Measurements from ENCODE around the gene UGDH.
"Not testable (repeated sequence)": the region's sequence is repeated elsewhere in the genome, so short reads cannot be mapped to it uniquely, and the experiment has no call there.

The UGDH gene

DNA sequence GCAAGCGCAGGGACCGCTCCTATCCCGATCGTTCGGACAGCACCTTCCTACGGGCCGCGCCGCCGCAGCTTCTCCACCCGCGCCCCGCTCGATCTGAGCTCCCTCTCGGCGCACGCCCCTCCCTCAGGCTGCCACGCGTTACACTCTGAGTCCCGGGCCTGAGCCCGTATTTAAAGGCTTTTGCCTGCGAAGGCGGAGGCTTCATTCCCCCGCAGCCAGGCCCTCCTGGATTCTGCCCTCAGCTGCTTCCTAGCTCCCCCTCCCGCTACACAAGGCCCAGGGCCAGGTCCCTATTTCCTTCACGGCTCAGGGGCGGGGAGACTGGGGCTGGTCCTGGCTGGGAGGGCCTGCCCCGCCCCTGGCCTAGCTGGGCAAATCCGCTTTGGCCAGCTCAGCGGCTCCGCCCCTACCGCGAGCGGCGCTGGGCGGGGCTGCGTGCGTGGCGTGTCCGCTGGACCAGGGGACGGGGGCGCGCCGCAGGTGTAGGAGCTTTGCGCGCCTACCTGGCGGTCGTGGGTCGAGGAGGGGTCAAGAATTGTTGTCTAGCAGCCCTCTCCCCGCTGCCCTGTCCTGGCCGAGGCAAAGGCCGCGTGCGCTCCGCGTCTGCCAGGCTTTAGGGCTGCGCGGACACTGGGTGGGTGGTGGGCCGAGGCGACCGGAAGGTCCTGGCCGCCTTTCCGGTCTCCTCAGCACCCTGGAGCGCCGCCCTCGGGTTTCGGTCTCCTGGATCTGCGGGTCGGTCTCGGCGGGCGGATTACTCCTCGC lies at the start of gene UGDH:
Gene UGDH, minus strand, starts transcription at position 144 of the 765 bp plus-strand sequence. CDS start 5,927 bp downstream, outside the sequence.
- peak; percentile 94 for DNase-seq

DNA sequence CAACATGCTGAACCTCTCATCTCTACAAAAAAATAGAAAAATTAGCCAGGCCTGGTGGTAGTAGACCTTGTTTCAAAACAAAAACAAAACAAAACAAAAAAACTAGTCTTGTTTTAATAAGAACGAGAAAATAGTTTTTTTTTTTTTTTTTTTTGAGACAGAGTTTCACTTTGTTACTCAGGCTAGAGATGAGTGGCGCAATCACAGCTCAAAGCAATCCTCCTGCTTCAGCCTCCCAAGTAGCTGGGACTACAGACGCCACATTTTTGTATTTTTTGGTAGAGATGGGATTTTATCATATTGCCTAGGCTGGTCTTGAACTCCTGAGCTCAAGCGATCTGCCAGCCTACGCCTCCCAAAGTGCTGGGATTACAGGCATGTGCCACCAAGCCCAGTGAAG lies 47.7 kb upstream of the UGDH start:
- DNase-seq: no peak

DNA sequence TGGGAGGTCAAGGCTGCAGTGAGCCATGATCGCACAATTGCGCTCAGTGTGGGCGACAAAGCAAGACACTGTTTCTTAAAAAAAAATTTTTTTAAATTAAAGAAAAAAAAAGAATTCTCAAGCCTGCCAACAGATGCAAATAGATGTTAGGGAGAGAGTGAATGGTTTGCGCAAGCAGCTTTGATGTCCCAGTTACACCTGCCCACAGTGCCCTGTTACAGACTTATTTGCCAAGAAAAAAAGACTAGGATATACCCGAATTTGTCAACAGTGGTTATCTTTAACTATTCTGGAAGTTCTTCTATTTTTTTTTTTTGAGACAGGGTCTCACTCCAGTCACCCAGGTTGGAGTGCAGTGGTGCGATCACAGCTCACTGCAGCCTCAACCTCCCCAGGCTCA lies 44.3 kb upstream of the UGDH start:
- no peak for DNase-seq

- DNase-seq: no peak
These were observed 43.8 kb upstream of the UGDH start for GRCh38 chr4:39571054-39571453.

DNA sequence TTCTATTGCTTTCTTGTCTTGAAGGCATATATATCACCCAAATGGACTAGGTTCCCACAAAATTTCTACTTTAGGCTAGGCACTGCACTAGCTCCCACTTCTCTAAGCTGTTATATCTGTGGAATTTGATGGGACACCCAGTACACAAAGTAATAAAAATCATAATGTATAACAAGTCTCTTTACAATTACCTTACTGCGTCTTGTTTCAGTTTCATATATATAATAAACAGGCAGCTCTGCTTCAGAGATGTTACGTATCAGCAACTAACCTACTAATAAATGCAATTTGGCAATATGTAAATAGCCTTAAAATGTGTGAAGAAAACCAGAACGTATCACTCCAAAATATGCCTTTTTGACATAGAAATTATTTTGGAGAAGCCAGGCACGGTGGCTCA lies 42.0 kb upstream of the UGDH start:
- DNase-seq: no peak

DNA sequence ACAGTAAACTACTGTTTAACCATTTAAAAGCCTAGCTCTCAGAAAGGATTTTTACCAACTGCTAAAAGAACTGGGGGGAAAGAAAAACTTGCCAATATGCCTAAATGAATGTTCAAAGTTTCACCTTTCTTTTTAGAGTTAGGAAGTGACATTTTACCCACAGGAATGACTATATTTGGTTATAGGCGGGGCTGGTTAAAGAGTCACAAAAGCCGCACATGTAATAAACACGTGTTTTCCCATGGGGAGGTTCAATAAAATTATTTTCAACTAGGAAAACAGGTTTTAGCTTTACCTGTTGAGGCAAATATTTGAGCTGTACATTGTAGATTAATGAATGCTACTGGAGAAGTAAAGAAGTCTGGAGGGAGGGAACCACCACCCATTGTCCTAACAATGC lies 41.6 kb upstream of the UGDH start:
- DNase-seq: no peak

- DNase-seq: no peak
These were observed 38.8 kb upstream of the UGDH start for GRCh38 chr4:39565878-39566600.

DNA sequence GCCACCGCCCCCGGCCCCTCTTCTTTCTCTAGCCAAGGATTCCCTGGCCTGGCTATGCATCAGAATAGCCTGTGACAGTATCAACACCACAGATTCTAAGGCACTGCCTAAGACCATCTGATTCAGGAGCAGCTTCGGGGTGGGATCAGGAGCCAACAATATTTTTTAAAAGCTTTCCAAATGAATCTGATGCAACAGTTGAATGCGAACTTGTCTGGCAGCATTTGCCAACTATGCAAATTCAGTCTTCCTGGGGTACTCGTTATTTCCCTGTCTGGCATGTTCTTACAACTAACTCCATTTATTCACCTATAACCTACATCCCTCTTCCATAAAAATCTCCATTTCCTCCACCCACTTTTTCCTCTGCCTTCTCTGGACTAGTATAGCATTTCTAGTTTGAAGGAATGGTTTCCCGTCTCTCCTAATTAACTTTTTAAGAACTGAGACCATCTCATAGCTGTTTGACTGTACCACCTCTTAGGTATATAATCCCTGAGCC lies 36.2 kb upstream of the UGDH start:
- no peak for DNase-seq

GRCh38 chr4:39562792-39563191 lies 35.6 kb upstream of the UGDH start:
- DNase-seq: no peak

GRCh38 chr4:39559626-39560025 lies 32.4 kb upstream of the UGDH start:
- DNase-seq: no peak

GRCh38 chr4:39555472-39555871 lies 28.2 kb upstream of the UGDH start:
- no peak for DNase-seq

- DNase-seq: no peak
These were observed 21.3 kb upstream of the UGDH start for GRCh38 chr4:39548425-39549067.

GRCh38 chr4:39544580-39545315 lies 17.5 kb upstream of the UGDH start:
- no peak for DNase-seq

DNA sequence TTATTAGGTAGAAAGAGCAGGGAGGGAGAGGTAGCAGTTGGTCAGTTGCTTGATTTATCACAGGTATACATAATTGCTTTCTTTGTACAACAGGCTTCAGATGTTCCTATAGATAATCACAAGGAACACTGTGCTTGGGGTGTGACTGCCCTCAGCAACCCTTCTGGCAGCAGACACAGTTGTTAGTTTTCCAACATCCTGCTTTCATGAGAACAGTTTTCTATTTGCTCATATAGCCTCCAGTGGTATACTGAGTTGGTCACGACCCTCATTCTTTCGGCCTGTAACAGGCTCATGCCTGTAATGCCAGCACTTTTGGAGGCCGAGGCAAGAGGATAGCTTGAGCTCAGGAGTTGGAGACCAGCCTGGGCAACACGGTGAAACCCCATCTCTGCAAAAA lies 16.8 kb upstream of the UGDH start:
- not testable (repeated sequence) for DNase-seq

- DNase-seq: no peak
These were observed 15.8 kb upstream of the UGDH start for GRCh38 chr4:39543034-39543433.

DNA sequence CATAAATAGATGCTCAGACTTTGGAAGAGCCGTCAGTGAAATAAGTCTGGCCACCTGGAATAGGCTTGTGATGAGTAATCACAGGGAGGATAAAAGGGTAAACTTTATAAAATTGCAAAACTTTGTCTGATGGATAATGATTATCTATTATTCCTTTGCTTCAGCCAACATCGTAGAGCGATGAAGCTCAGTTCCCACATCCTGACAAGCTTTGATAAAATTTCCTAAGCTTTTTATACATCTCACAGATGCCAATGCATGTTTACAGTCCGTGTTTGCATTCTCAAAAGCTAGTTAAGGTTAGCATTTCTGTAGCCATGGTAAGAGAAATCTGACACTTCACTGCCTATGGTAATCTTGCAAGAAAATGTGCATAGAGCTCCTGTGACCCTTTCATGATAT lies 15.4 kb upstream of the UGDH start:
- no peak for DNase-seq

DNA sequence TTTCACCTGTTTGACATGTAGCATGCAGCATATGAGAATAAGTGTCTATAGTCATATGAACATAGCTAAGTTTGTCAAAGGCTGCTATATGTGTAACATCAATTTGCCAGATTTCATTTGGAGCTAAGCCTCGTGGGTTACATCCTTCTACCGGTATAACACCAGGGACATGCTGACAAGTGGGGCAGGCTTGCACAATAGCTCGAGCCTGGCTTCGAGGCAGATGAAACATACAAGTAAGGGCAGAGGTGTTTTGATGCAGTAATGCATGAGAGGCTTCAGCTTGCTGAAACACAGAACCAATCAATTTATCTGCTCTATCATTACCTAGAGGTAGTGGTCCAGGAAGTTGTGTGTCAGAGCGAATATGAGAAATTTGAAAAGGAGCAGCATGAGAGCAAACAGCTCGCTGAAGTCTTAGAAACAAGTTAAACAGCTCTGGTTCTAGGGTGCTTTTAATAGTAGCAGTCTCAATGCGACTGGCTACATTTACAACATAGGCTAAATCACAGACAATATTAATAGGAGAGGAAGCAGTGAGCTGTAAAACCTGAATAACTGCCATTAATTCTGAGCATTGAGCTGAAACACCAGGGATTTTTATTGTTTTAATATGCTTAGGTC lies 14.9 kb upstream of the UGDH start:
- no peak for DNase-seq

- no peak for DNase-seq
These were observed 11.9 kb upstream of the UGDH start for GRCh38 chr4:39539089-39539611.

GRCh38 chr4:39533541-39533940 lies 6.3 kb upstream of the UGDH start:
- DNase-seq: no peak

DNA sequence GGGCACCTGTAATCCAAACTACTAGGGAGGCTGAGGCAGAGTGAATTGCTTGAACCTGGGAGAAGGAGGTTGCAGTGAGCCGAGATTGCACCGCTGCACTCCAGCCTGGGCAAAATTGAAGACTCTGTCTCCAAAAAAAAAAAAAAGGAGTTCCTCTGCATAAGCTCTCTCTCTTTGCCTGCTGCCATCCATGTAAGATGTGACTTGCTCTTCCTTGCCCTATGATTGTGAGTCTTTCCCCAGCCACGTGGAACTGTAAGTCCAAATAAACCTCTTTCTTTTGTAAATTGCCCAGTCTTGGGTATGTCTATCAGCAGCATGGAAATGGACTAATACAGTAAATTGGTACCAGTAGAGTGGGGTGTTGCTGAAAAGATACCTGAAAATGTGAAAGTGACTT lies 5.0 kb upstream of the UGDH start:
- not testable (repeated sequence) for DNase-seq

- no peak for DNase-seq
These were observed 3.4 kb upstream of the UGDH start for GRCh38 chr4:39530682-39531081.

- DNase-seq: no peak
These were observed 2.3 kb upstream of the UGDH start for GRCh38 chr4:39529534-39529933.

Measured in GOT3 (cell line).